GM18526 (cell line): ENCODE data around the gene GNB2.

ENCODE experiments used
- POLR2A ChIP-seq: IDR thresholded peaks from 3 replicates; pipeline ENCODE4 v1.6.1; 2011; ENCODE audit not compliant: insufficient read length; ENCODE audit errors: extremely low read depth

The GNB2 gene

GRCh38 chr7:100649826-100650565 lies 23.5 kb upstream of the GNB2 start:
- no peak for TF ChIP-seq POLR2A

- no peak for TF ChIP-seq POLR2A
Observed at GRCh38 chr7:100654908-100655831, 18.4 kb upstream of the GNB2 start.

- no peak for TF ChIP-seq POLR2A
Observed at GRCh38 chr7:100655908-100656674, 17.4 kb upstream of the GNB2 start, which contains the start of gene ACTL6B. ACTL6B (minus strand) TSS chr7:100656448; CDS start chr7:100656354, 94 bp downstream.

- no peak for TF ChIP-seq POLR2A
Observed at GRCh38 chr7:100665168-100665726, 8.3 kb upstream of the GNB2 start.

GRCh38 chr7:100667331-100668068 lies 6.0 kb upstream of the GNB2 start:
- no peak for TF ChIP-seq POLR2A

GRCh38 chr7:100668069-100668449 lies 5.5 kb upstream of the GNB2 start:
- TF ChIP-seq POLR2A: no peak

GRCh38 chr7:100670074-100670473 lies 3.5 kb upstream of the GNB2 start:
- TF ChIP-seq POLR2A: no peak

GRCh38 chr7:100671353-100672327 lies 1.9 kb upstream of the GNB2 start:
- TF ChIP-seq POLR2A: no peak

GRCh38 chr7:100673942-100674410 lies 436 bp downstream of the GNB2 start:
- no peak for TF ChIP-seq POLR2A

GRCh38 chr7:100674411-100675104 lies 1.0 kb downstream of the GNB2 start:
- no peak for TF ChIP-seq POLR2A

- TF ChIP-seq POLR2A: no peak
Observed at GRCh38 chr7:100675105-100675451, 1.5 kb downstream of the GNB2 start.

GRCh38 chr7:100675581-100676350 lies 2.2 kb downstream of the GNB2 start:
- TF ChIP-seq POLR2A: peak; percentile 50
